Ishikawa (cell line): ENCODE results near the gene ACOX3.

Source experiments
- CEBPB ChIP-seq: IDR thresholded peaks from 2 replicates; pipeline ENCODE4 v1.6.1; 2012
- CREB1 ChIP-seq: IDR thresholded peaks from 2 replicates; pipeline ENCODE4 v1.6.1; 2012; ENCODE audit warnings: low read depth
- EGR1 ChIP-seq: IDR thresholded peaks from 2 replicates; pipeline ENCODE4 v1.6.1; 2012
- EP300 ChIP-seq: IDR thresholded peaks from 2 replicates; pipeline ENCODE4 v1.6.1; 2012; ENCODE audit warnings: borderline replicate concordance
- FOXM1 ChIP-seq: IDR thresholded peaks from 2 replicates; pipeline ENCODE4 v1.6.1; 2012; ENCODE audit warnings: low read depth, borderline replicate concordance
- NFIC ChIP-seq: IDR thresholded peaks from 2 replicates; pipeline ENCODE4 v1.6.1; 2012
- RAD21 ChIP-seq: IDR thresholded peaks from 2 replicates; pipeline ENCODE4 v1.6.1; 2012; ENCODE audit warnings: low read depth
- TAF1 ChIP-seq: IDR thresholded peaks from 2 replicates; pipeline ENCODE4 v1.6.1; 2012; ENCODE audit warnings: low read depth, mild to moderate bottlenecking
- TCF12 ChIP-seq: IDR thresholded peaks from 2 replicates; pipeline ENCODE4 v1.6.1; 2012; ENCODE audit warnings: low read depth
- TEAD4 ChIP-seq: IDR thresholded peaks from 2 replicates; pipeline ENCODE4 v1.6.1; 2012
- YY1 ChIP-seq: IDR thresholded peaks from 2 replicates; pipeline ENCODE4 v1.6.1; 2012; ENCODE audit warnings: low read depth
- ZBTB7A ChIP-seq: IDR thresholded peaks from 2 replicates; pipeline ENCODE4 v1.6.1; 2012; ENCODE audit warnings: low read depth
- TF ChIP-seq, protein P1 (sequence below): IDR thresholded peaks from 2 replicates; pipeline ENCODE4 v1.6.1; 2012
- TF ChIP-seq, protein P2 (sequence below): IDR thresholded peaks from 2 replicates; pipeline ENCODE4 v1.6.1; 2012
- TF ChIP-seq, protein P3 (sequence below): IDR thresholded peaks from 2 replicates; pipeline ENCODE4 v1.6.1; 2012; ENCODE audit warnings: low read depth, mild to moderate bottlenecking

The ACOX3 gene

DNA sequence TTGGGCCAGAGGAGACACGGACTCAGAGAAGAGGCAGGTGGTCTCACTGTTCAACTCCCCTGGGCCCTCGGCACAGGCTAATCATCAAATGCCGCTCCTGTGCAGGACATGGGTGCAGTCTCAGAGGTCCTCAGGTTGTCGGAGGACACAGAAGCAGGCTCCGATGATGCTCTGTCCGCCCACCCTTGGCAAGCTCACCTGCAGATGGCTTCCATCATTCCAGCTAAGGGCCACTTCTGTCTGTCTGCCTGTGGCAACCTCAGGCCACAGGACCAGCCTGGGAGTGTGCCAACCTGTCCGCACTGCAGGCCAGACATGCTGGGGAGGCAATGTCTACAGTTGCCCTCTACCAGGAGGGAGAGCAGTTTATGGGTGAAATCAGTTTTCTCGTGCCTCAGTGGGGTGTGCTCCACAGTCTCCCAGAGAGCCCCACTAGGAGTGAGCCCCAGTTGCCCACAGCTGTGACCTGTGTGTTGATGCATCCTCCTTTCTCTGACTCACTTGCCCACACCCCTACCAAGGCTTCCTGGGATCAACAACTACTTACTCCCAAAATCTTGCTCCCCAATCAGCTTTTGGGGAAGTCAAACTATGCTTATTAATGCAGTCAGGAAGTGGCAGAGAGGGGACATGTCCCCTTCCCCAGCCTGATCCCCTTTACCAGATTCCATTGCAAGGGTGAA is 115.1 kb downstream of the ACOX3 start:
- no peak for TF ChIP-seq ZBTB7A
- TF ChIP-seq, protein P1, sequence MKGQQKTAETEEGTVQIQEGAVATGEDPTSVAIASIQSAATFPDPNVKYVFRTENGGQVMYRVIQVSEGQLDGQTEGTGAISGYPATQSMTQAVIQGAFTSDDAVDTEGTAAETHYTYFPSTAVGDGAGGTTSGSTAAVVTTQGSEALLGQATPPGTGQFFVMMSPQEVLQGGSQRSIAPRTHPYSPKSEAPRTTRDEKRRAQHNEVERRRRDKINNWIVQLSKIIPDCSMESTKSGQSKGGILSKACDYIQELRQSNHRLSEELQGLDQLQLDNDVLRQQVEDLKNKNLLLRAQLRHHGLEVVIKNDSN: no peak
- no peak for TF ChIP-seq YY1
- TF ChIP-seq TAF1: no peak
- TF ChIP-seq RAD21: no peak
- no peak for TF ChIP-seq EP300
- TF ChIP-seq EGR1: no peak
- TF ChIP-seq FOXM1: no peak
- no peak for TF ChIP-seq CREB1
- TF ChIP-seq TCF12: no peak
- TF ChIP-seq, protein P2, sequence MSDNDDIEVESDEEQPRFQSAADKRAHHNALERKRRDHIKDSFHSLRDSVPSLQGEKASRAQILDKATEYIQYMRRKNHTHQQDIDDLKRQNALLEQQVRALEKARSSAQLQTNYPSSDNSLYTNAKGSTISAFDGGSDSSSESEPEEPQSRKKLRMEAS: no peak
- TF ChIP-seq, protein P3, sequence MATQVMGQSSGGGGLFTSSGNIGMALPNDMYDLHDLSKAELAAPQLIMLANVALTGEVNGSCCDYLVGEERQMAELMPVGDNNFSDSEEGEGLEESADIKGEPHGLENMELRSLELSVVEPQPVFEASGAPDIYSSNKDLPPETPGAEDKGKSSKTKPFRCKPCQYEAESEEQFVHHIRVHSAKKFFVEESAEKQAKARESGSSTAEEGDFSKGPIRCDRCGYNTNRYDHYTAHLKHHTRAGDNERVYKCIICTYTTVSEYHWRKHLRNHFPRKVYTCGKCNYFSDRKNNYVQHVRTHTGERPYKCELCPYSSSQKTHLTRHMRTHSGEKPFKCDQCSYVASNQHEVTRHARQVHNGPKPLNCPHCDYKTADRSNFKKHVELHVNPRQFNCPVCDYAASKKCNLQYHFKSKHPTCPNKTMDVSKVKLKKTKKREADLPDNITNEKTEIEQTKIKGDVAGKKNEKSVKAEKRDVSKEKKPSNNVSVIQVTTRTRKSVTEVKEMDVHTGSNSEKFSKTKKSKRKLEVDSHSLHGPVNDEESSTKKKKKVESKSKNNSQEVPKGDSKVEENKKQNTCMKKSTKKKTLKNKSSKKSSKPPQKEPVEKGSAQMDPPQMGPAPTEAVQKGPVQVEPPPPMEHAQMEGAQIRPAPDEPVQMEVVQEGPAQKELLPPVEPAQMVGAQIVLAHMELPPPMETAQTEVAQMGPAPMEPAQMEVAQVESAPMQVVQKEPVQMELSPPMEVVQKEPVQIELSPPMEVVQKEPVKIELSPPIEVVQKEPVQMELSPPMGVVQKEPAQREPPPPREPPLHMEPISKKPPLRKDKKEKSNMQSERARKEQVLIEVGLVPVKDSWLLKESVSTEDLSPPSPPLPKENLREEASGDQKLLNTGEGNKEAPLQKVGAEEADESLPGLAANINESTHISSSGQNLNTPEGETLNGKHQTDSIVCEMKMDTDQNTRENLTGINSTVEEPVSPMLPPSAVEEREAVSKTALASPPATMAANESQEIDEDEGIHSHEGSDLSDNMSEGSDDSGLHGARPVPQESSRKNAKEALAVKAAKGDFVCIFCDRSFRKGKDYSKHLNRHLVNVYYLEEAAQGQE: no peak
- no peak for TF ChIP-seq CEBPB
- TF ChIP-seq NFIC: no peak
- no peak for TF ChIP-seq TEAD4

DNA sequence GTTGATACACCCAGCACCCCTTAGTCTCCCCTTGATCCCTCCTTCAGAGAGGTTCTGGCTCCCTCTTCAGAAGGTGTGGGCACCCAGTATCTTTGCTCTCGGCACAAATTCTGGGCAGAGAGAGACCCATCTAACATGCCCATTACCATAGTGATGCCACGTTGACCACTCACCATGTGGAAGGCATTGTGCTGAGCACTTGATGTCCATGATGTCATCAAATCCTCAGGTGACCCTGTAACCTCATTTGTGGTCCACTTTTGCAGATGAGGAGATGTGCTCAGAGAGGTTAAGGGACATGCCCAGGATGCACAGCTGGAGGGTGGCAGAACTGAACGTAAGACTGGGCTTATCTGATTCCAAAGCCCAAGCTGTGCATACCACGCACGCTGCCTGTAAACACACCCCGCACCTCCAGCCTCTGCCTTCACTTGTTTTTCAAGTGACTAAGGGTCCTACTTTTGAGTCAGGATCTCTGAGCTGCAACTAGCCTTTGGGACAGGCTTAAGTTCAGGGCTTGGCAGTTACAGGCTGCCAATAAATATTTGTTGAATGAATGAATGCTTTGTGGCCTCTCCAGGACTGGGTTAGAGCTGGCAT is 115.8 kb downstream of the ACOX3 start:
- TF ChIP-seq, protein P2: no peak
- no peak for TF ChIP-seq FOXM1
- TF ChIP-seq NFIC: no peak
- TF ChIP-seq YY1: no peak
- no peak for TF ChIP-seq TAF1
- no peak for TF ChIP-seq EGR1
- TF ChIP-seq CREB1: no peak
- no peak for TF ChIP-seq TCF12
- no peak for TF ChIP-seq EP300
- no peak for TF ChIP-seq RAD21
- TF ChIP-seq TEAD4: no peak

DNA sequence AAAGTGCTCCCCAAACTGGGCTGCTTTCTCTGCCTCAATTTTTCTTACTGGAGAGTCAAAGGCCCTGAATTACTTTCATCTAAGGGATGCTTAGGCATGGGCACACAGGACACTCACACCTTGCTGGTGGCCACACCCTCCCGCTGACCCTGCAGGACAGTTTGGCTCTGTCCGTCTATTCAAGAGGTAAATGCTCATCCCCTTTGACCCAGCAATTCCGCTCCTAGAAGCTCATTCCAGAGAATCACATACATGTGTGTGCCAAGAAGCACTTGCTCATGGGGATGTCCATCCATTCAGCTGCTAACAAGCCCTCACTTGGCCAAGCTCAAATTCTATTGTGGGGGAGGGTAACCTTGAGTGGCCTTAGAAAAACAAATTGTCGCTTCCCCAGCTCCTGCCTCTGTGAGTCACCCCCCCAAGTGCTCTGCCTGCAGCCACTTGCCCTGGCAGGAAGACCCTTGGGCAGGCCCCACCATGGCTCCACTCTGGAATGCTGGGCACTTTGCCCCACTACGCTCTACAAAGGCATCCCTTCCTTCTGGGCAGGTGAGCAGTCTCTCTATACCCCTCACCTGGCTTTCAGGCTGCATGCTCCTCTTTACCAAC is 116.5 kb downstream of the ACOX3 start:
- TF ChIP-seq TAF1 (no peak), TEAD4 (no peak)

DNA sequence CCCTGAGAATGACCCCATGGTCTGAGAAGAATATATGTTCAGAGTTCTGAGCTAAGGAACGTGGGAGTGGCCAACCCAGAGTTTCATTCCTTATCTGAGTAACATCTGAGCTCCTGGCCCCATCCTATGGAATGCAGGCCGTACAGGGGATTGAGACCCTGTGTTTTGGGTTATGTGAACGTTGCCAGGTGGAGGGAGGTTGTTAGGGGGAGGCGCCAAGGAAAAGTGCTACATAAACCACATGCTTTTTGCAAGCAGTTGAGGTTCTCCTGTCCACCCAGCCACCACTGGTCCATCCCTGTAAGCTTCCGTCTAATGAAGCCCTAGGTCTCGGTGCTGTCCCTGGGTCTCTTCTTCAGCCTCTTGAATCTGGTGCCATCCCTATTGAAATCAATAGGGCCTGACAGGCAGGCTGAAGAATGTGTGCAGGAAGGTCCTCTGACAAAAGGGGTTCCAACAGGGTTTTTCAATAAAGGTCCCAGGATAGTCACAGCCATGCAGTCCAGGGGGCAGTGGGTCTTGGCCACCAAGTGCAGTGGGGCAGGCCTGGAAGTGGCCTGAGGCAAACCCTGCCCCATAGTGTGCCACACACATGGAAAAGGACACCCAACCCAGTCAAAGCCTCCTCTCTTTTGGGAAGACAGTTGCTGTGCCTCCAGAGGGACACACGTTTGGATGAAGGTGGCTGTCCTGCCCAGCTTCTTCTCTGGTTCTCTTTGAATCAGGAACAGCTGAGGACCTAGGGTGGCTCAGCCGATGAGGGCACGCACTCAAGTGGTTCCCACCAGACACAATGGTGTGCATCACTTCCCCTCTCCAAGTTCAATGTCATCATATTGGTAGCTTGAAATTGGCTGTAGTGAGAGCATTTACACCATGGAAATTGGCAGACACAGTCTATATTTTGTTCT is 117.5 kb downstream of the ACOX3 start:
- TF ChIP-seq EGR1: no peak
- TF ChIP-seq, protein P2: no peak

DNA sequence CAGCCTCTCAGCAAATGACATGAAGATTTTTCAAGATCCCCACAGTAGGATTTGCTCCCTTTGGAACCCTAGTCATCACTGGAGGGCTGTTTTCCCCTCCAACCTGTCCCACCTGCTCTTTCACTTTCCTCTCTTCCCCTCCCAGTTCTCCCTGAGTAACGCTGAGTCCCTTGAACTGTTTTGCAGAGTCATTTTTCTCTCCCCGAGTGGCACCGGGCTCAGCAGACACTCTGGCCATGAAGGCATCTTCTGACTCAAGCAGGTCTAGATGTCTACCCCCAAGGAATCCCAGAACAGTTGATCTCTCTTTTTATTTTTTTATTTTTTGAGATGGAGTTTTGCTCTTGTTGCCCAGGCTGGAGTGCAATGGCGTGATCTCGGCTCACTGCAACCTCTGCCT is 118.8 kb downstream of the ACOX3 start:
- no peak for TF ChIP-seq TEAD4
- TF ChIP-seq YY1: no peak
- TF ChIP-seq NFIC: no peak

DNA sequence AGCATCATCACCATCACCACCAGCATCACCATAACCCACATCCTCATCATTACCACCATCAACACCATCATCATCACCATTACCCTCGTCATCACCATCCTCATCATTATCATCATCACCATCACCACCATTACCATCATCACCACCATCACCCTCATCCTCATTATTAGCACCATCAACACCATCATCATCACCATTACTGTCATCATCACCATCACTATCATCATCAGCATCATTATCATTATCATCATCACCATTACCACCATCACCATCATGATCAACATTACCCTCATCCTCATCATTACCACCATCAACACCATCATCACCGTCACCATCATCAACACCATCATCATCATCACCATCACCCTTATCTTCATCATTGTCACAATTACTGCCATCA is 119.3 kb downstream of the ACOX3 start:
- no peak for TF ChIP-seq FOXM1
- TF ChIP-seq YY1: no peak
- TF ChIP-seq, protein P1: no peak
- TF ChIP-seq RAD21: no peak
- TF ChIP-seq TEAD4: no peak
- TF ChIP-seq, protein P2: no peak
- TF ChIP-seq CREB1: no peak
- TF ChIP-seq NFIC: no peak
- TF ChIP-seq CEBPB: no peak
- TF ChIP-seq ZBTB7A: no peak
- TF ChIP-seq TCF12: no peak
- TF ChIP-seq TAF1: no peak
- TF ChIP-seq, protein P3: no peak
- TF ChIP-seq EGR1: no peak
- no peak for TF ChIP-seq EP300
